Subcutaneous abdominal adipose tissue (tissue), 5 donors: ENCODE data around the gene EFNA4.
A peak's percentile ranks its signal among the peaks of the same experiment; 100 is the strongest.

Experiments
- H3K27ac ChIP-seq: one replicate; pipeline ENCODE4 v1.7.0; 2013; ENCODE audit warnings: low read depth, mild to moderate bottlenecking, inconsistent platforms, low read length, moderate library complexity
- H3K27me3 ChIP-seq, 5 donors: one replicate each; pipeline ENCODE4 v1.7.0; 2013; ENCODE audit warnings: low read length in 5 of 5, inconsistent platforms in 1 of 5; ENCODE audit not compliant: control insufficient read depth in 5 of 5, insufficient read depth in 4 of 5
- H3K36me3 ChIP-seq, 5 donors: one replicate each; pipeline ENCODE4 v1.7.0; 2013; ENCODE audit warnings: low read length in 5 of 5; ENCODE audit not compliant: control insufficient read depth in 5 of 5, insufficient read depth in 5 of 5
- H3K4me1 ChIP-seq, 5 donors: one replicate each; pipeline ENCODE4 v1.7.0; 2013; ENCODE audit warnings: low read length in 5 of 5, mild to moderate bottlenecking in 3 of 5, moderate library complexity in 1 of 5; ENCODE audit not compliant: control insufficient read depth in 5 of 5, insufficient read depth in 5 of 5
- H3K4me3 ChIP-seq, 5 donors: one replicate each; pipeline ENCODE4 v1.7.0; 2013; ENCODE audit warnings: low read length in 5 of 5, low read depth in 1 of 5
- H3K9ac ChIP-seq, 5 donors: one replicate each; pipeline ENCODE4 v1.7.0; 2013; ENCODE audit warnings: low read length in 5 of 5, mild to moderate bottlenecking in 4 of 5, moderate library complexity in 3 of 5
- H3K9me3 ChIP-seq, 5 donors: one replicate each; pipeline ENCODE4 v1.7.0; 2013; ENCODE audit warnings: low read length in 5 of 5; ENCODE audit not compliant: control insufficient read depth in 5 of 5
- donor health status: healthy.
- donor health status: healthy.
- donor health status: healthy.
- donor health status: healthy.
- donor health status: healthy.

The EFNA4 gene

DNA sequence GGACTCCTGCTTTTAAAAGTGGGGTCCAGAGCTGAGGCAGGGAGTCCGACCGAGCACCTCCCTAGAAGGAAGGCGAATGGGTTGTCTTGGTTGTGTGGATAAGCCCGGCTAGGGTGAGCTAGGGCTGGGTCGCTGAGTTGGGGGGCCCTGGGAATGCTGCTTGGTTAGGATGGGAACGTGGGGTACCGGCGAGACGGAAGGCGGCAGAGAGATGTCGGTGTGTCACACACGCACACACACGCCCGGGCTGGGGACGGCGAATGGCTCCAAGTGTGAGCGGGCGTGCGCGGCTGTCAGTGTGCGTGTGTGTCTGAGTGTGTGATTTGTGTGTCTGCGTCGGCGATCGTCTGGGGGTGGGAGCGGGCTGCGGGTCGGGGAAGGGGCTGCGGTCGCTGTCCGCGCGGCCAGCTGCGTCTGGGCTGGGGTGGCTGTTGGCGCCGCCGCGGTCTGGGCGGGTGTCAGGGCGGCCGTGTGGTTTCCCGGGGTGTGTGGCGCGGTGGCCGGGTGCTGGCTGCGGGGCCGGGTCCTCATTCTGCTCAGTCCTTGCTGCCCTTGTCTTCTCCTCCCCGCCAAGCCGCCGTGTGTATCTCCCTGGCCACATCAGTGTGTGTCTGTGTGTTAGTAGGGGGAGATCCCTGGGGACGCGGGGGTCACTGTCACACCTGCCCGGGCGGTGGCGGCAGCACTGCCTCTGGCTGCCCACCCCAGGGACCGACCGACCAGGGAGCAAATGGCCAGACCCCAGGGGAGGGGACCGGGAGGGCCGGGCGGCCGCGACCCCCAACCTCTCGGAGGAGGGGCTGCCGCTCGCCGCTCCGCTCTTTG lies 16.2 kb downstream of the EFNA4 start:
- no peaks in the 10 kb centered on the region for H3K9me3 ChIP-seq
- H3K27me3 ChIP-seq = peaks cover 42 to 54% (median 50%) of the 10 kb centered on the region in 5 donors
- H3K36me3 ChIP-seq = no peaks in the 10 kb centered on the region
- peak overlapping the region in 3 of 5 donors; percentile 15 to 30 (median 17) for H3K9ac ChIP-seq
- no peak overlapping the region for H3K27ac ChIP-seq
- H3K4me1 ChIP-seq = peaks cover 3 to 58% (median 51%) of the 10 kb centered on the region in 5 donors
- peak overlapping the region in 4 of 5 donors; percentile 25 to 56 (median 38) for H3K4me3 ChIP-seq

DNA sequence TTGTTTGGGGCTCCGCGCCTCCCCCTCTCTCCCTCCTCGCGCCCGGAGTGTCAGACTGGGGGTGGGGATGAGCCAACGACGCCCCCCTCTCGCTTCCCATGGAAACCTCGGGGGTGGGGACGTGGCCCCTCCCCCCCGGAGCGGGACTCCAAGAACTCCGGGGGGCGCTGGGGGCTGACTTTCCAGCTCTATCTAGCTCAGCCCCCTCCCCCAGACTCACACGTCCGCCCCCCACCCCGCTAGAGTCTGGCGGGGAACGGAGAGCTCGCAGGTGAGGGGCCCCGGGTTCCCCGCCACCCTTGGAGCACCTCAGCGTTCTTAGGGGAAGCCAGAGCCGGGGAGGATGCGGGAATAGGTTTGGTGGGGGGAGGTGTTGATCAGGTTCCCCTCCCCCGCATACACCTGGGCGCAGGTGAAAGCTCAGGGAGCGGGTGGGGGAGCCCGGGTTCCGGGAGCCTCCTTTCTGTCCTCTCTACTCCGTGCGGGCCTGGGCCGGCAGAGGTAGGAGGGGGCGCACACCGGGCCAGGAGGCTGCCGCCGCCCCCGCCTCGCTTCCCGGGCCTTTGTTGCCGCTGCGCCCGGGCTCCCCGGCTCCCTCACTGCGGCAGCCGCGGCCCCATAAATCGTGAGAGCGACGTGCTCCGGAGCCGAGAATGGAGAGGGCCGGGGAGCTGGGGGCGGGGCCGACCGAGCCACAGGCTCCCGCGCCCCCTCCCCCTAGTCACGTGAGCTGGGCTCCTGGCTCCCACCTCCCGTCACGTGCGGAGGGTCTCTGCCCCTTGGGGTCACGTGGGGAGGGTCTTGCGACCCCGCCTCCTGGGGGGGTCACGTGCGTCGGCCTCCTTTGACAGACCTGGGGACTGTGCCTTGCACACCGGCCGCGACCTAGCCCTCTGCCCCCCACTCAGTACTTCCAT lies 17.0 kb downstream of the EFNA4 start:
- Histone ChIP-seq H3K27ac (no peak overlapping the region), H3K27me3 (peaks cover 42 to 54% (median 50%) of the 10 kb centered on the region in 5 donors), H3K9me3 (no peaks in the 10 kb centered on the region), H3K4me1 (peaks cover 3 to 64% (median 54%) of the 10 kb centered on the region in 5 donors), H3K36me3 (no peaks in the 10 kb centered on the region), H3K9ac (no peak overlapping the region), H3K4me3 (peak overlapping the region in 2 of 5 donors; percentile 30 to 38)

GRCh38 chr1:155081472-155082300 lies 18.1 kb downstream of the EFNA4 start:
- H3K27me3 ChIP-seq = peaks cover 42 to 54% (median 50%) of the 10 kb centered on the region in 5 donors
- H3K27ac ChIP-seq = no peak overlapping the region
- no peak overlapping the region for H3K9ac ChIP-seq
- H3K4me3 ChIP-seq = peak overlapping the region in 2 of 5 donors; percentile 21 to 51
- no peaks in the 10 kb centered on the region for H3K9me3 ChIP-seq
- peaks cover 3 to 74% (median 62%) of the 10 kb centered on the region in 5 donors for H3K4me1 ChIP-seq
- H3K36me3 ChIP-seq = no peaks in the 10 kb centered on the region

DNA sequence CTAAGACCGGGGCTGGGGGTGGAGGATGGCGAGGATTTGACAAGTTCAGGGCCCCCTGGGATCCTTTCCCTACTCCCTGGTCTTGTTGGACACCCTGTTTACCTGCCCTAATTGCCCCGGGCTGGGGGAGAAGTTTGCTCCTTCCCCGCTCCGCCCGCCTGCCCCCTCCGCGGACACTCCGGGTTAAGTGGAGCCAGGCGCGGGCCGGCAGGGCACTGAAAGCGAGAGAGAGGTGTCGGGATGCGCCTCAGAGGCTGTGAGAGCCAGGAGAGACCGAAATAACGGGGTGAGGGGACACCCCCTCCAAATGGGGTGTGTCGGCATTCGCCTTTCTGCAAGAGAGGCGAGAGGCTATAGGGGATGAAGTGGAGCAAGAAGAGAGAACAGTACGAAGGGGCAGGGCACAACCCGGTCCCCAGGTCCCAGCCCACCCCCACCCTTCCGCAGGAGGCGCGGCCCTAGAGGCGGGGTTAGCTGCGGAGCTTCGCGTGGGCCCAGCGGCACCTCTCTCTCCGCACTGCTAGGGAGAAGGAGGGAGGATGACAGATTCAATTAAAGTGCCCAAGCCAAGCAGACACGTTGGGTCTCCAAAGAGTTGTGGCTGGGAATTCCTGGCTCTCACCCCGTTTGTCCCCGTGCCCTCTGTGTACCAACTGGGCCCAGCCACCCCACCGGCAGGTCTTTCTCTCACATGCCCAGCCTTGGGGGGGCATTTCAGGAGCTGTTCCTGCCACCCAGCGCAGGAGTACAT lies 18.9 kb downstream of the EFNA4 start:
- Histone ChIP-seq H3K9me3 (no peaks in the 10 kb centered on the region), H3K27me3 (peaks cover 42 to 54% (median 50%) of the 10 kb centered on the region in 5 donors), H3K4me1 (peaks cover 3 to 76% (median 62%) of the 10 kb centered on the region in 5 donors), H3K4me3 (peak overlapping the region in 2 of 5 donors; percentile 21 to 51), H3K27ac (no peak overlapping the region), H3K9ac (no peak overlapping the region), H3K36me3 (no peaks in the 10 kb centered on the region)

GRCh38 chr1:155083052-155083541 lies 19.6 kb downstream of the EFNA4 start:
- Histone ChIP-seq H3K9me3 (no peaks in the 10 kb centered on the region), H3K4me1 (peaks cover 3 to 76% (median 62%) of the 10 kb centered on the region in 5 donors), H3K36me3 (no peaks in the 10 kb centered on the region), H3K9ac (no peak overlapping the region), H3K4me3 (no peak overlapping the region), H3K27me3 (peaks cover 42 to 54% (median 50%) of the 10 kb centered on the region in 5 donors), H3K27ac (no peak overlapping the region)

GRCh38 chr1:155083865-155084721 lies 20.6 kb downstream of the EFNA4 start:
- Histone ChIP-seq H3K36me3 (no peaks in the 10 kb centered on the region), H3K9ac (peak overlapping the region in 1 of 5 donors; percentile 35), H3K27me3 (peaks cover 41 to 53% (median 50%) of the 10 kb centered on the region in 5 donors), H3K27ac (no peak overlapping the region), H3K4me1 (peaks cover 3 to 66% (median 54%) of the 10 kb centered on the region in 5 donors), H3K9me3 (no peaks in the 10 kb centered on the region), H3K4me3 (peak overlapping the region in 4 of 5 donors; percentile 48 to 88 (median 86))

DNA sequence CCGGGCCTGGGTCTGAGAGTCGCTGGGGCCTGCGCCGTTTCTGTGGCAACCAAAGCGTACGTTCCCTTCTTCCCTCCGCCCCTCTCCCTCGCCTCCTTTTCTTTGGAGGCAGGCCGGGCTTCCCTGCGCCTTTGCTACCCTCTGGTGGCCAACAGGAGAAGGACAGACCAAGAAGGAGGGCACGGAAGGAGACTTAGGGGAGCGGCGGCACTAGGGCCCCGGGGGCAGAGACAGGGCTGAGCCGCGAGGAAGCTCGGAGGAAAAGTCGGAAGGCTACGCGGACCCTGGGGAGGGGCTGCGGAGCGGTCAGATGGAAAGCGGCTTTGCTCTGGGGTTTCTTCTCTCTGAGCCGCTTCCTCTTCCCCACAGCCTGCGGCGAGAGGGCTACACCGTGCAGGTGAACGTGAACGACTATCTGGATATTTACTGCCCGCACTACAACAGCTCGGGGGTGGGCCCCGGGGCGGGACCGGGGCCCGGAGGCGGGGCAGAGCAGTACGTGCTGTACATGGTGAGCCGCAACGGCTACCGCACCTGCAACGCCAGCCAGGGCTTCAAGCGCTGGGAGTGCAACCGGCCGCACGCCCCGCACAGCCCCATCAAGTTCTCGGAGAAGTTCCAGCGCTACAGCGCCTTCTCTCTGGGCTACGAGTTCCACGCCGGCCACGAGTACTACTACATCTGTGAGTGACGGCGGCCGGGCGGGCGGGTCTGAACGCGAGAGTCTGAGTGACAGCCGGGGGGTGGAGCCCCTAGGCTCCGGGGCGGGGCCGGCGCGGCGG lies 21.4 kb downstream of the EFNA4 start:
- no peaks in the 10 kb centered on the region for H3K36me3 ChIP-seq
- H3K27ac ChIP-seq = peak overlapping the region; percentile 75
- peak overlapping the region; percentile 76 to 88 (median 85) for H3K4me3 ChIP-seq
- peak overlapping the region in 4 of 5 donors; percentile 72 to 79 (median 76) for H3K9ac ChIP-seq
- no peaks in the 10 kb centered on the region for H3K9me3 ChIP-seq
- H3K27me3 ChIP-seq = peaks cover 33 to 44% (median 42%) of the 10 kb centered on the region in 5 donors
- peaks cover 3 to 58% (median 46%) of the 10 kb centered on the region in 5 donors for H3K4me1 ChIP-seq
